Activated CD4-positive, alpha-beta T cell treated with anti-CD3 and anti-CD28 coated beads for 48 hours (primary cell): ENCODE measurements around the gene ABI2.
A peak's percentile ranks its signal among the peaks of the same experiment; 100 is the strongest.

Source experiments
- DNase-seq: peaks from one replicate; pipeline ENCODE4 v3.0.0-alpha.2; 2020

Gene ABI2

GRCh38 chr2:203484266-203485112 lies 156.3 kb downstream of the ABI2 start:
- DNase-seq: peak; percentile 52

- DNase-seq: no peak
Measured at GRCh38 chr2:203489531-203489930, 161.3 kb downstream of the ABI2 start.

GRCh38 chr2:203490391-203490790 lies 162.2 kb downstream of the ABI2 start:
- DNase-seq: no peak

GRCh38 chr2:203492965-203493364 lies 164.8 kb downstream of the ABI2 start:
- no peak for DNase-seq
